Osteoblast (primary cell): ENCODE data around the gene GLI3. TPM values are rescaled to one million over a fixed set of nuclear protein-coding genes. Genes with fewer than 3 reads are reported as not detected.
A peak's percentile ranks its signal among the peaks of the same experiment; 100 is the strongest.

Experiments
- DNase-seq: peaks from one replicate; pipeline ENCODE4 v3.0.0; 2011; ENCODE audit warnings: low spot score, mixed read lengths; ENCODE audit not compliant: insufficient read length; ENCODE audit errors: missing footprints
- H2AFZ ChIP-seq: 2 replicates; pipeline ENCODE4 v1.6.0; 2011; ENCODE audit warnings: mild to moderate bottlenecking, low read length
- H3K27ac ChIP-seq: 2 replicates; pipeline ENCODE4 v1.5.1; 2011; ENCODE audit warnings: mild to moderate bottlenecking, low read depth, low read length, moderate library complexity
- H3K27me3 ChIP-seq: 2 replicates; pipeline ENCODE4 v1.6.0; 2012; ENCODE audit warnings: mild to moderate bottlenecking, control low read depth, inconsistent platforms, low read length, moderate library complexity; ENCODE audit not compliant: insufficient read depth
- H3K36me3 ChIP-seq: 2 replicates; pipeline ENCODE4 v1.5.1; 2011; ENCODE audit warnings: mild to moderate bottlenecking, low read length, control low read depth, moderate library complexity; ENCODE audit not compliant: insufficient read depth
- H3K4me1 ChIP-seq: 2 replicates; pipeline ENCODE4 v1.5.1; 2011; ENCODE audit warnings: mild to moderate bottlenecking, low read length, control low read depth, moderate library complexity; ENCODE audit not compliant: insufficient read depth
- H3K4me2 ChIP-seq: 2 replicates; pipeline ENCODE4 v1.6.0; 2011; ENCODE audit warnings: mild to moderate bottlenecking, low read length; ENCODE audit not compliant: insufficient read depth
- H3K4me3 ChIP-seq: fragments of 200-600 bp; sonication (generic); 3 replicates; pipeline ENCODE4 v1.5.1; 2012; ENCODE audit warnings: mild to moderate bottlenecking, low read length, inconsistent platforms; ENCODE audit not compliant: insufficient read depth
- H3K79me2 ChIP-seq: 2 replicates; pipeline ENCODE4 v1.6.0; 2012; ENCODE audit warnings: mild to moderate bottlenecking, low read length, control low read depth, inconsistent platforms; ENCODE audit not compliant: insufficient read depth
- H3K9me3 ChIP-seq: 2 replicates; pipeline ENCODE4 v1.5.1; 2011; ENCODE audit warnings: low read depth, low read length, control low read depth
- H4K20me1 ChIP-seq: 2 replicates; pipeline ENCODE4 v1.6.0; 2012; ENCODE audit warnings: mild to moderate bottlenecking, low read length, control low read depth; ENCODE audit not compliant: insufficient read depth
- total RNA-seq: library from RNA; depleted of rRNA; stranded (reverse); fragments of >200 nt; gene quantifications from 2 replicates; pipeline ENCODE4 v1.2.3, GENCODE V29; 2012
- TF ChIP-seq, protein P1 (sequence below): IDR thresholded peaks from 2 replicates; pipeline ENCODE4 v1.5.1; 2011; ENCODE audit warnings: mild to moderate bottlenecking, low read depth, low read length, moderate library complexity; ENCODE audit errors: extremely low read depth

GLI3 gene
- total RNA-seq, 1 donor, result 11.9 TPM

DNA sequence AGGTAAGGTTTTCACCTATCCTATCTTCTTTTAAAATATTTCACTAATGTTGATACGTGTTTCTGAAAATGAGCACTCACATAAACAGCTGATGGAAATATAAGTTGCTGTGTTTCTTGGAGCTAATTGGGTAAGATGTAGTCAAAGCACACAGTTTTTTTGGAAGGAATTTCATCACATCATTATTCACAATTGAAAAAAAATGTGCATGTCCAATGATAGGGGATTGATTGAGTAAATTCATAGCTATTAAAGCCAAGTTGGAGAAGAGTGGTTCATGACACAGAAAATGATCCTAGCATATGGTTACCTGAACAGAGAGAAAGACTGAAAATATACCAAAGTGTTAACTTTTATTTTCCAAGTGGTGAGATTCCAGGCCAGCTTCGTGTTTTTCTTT is 29.6 kb downstream of the GLI3 start:
- H3K4me2 ChIP-seq, result no peak overlapping the region
- H3K4me1 ChIP-seq, result no peaks in the 10 kb centered on the region
- H2AFZ ChIP-seq, result no peak overlapping the region
- H3K27ac ChIP-seq, result no peak overlapping the region
- H3K4me3 ChIP-seq, result no peak overlapping the region
- no peak for DNase-seq
- no peaks in the 10 kb centered on the region for H4K20me1 ChIP-seq
- H3K79me2 ChIP-seq, result peaks cover 11% of the 10 kb centered on the region
- H3K9me3 ChIP-seq, result no peaks in the 10 kb centered on the region
- TF ChIP-seq, protein P1, sequence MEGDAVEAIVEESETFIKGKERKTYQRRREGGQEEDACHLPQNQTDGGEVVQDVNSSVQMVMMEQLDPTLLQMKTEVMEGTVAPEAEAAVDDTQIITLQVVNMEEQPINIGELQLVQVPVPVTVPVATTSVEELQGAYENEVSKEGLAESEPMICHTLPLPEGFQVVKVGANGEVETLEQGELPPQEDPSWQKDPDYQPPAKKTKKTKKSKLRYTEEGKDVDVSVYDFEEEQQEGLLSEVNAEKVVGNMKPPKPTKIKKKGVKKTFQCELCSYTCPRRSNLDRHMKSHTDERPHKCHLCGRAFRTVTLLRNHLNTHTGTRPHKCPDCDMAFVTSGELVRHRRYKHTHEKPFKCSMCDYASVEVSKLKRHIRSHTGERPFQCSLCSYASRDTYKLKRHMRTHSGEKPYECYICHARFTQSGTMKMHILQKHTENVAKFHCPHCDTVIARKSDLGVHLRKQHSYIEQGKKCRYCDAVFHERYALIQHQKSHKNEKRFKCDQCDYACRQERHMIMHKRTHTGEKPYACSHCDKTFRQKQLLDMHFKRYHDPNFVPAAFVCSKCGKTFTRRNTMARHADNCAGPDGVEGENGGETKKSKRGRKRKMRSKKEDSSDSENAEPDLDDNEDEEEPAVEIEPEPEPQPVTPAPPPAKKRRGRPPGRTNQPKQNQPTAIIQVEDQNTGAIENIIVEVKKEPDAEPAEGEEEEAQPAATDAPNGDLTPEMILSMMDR, result no peak
- H3K36me3 ChIP-seq, result no peaks in the 10 kb centered on the region
- no peaks in the 10 kb centered on the region for H3K27me3 ChIP-seq

GRCh38 chr7:42203336-42203735 is 33.7 kb downstream of the GLI3 start:
- H4K20me1 ChIP-seq, result no peaks in the 10 kb centered on the region
- no peak overlapping the region for H2AFZ ChIP-seq
- no peak for DNase-seq
- no peak overlapping the region for H3K4me2 ChIP-seq
- H3K36me3 ChIP-seq, result no peaks in the 10 kb centered on the region
- H3K27ac ChIP-seq, result no peak overlapping the region
- no peaks in the 10 kb centered on the region for H3K9me3 ChIP-seq
- H3K79me2 ChIP-seq, result peaks cover 15% of the 10 kb centered on the region
- H3K27me3 ChIP-seq, result no peaks in the 10 kb centered on the region
- no peak overlapping the region for H3K4me3 ChIP-seq
- H3K4me1 ChIP-seq, result peaks cover 11% of the 10 kb centered on the region
- TF ChIP-seq, protein P1, result no peak

DNA sequence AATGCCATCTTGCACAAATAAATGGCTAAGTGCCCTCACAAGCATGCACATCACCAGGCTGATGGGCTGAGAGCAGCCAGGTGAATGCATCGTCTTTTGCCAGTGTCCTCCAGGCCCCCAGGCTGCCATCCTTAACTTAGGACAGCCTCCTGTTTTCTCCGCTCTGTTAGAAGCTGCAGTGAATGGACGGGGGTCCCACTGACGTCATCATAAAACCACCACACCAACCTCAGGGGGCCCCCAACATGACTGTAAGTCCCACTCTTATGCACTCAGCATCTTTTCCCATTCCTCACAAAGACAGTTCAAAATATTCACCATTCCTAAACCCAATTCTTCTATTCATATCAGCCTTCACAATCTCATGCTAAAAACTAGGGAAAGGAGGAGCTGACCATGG is 34.4 kb downstream of the GLI3 start:
- TF ChIP-seq, protein P1, result no peak
- no peaks in the 10 kb centered on the region for H4K20me1 ChIP-seq
- peaks cover 19% of the 10 kb centered on the region for H3K4me1 ChIP-seq
- H3K79me2 ChIP-seq, result peaks cover 20% of the 10 kb centered on the region
- DNase-seq, result no peak
- H2AFZ ChIP-seq, result no peak overlapping the region
- no peak overlapping the region for H3K27ac ChIP-seq
- no peaks in the 10 kb centered on the region for H3K27me3 ChIP-seq
- H3K4me3 ChIP-seq, result no peak overlapping the region
- H3K9me3 ChIP-seq, result no peaks in the 10 kb centered on the region
- peaks cover 3% of the 10 kb centered on the region for H3K36me3 ChIP-seq
- H3K4me2 ChIP-seq, result no peak overlapping the region

DNA sequence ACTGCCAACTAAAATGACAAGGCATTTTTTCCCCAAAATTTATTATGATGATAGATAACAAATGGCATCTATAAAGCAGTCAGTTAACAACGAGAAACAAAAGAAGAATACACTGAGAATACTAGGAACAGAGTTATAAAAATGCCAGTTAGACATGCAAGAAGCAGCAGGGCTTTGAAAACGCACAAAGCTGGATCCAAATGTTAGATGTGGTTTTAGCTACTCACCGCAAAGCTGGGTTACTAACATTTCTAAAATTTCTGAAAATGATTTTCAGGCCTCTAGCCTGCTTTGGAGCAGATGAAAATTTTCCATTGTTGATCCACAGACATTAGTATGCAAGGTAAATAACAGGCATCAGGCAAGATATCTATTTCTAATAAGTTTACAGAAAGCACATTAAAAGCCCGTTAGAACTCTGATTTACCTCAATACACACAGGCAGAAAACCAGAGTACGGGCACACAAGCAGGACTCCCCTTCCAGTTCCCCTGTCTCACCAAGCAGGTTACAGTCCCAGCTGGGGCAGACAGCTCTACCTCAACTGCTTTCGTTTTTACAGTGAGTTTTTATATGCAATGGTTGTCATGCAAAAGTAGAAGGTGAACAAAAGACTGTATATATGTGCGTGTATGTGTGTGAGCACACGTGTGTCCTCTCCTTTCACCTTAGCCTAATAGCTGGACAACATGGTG is 37.9 kb downstream of the GLI3 start:
- Histone ChIP-seq H3K4me3 (no peak overlapping the region), H3K36me3 (peaks cover 5% of the 10 kb centered on the region), H4K20me1 (no peaks in the 10 kb centered on the region), H3K4me2 (peak overlapping the region; percentile 62), H3K27me3 (no peaks in the 10 kb centered on the region), H3K27ac (peak overlapping the region; percentile 65), H3K79me2 (peaks cover 34% of the 10 kb centered on the region), H3K4me1 (peaks cover 31% of the 10 kb centered on the region), H3K9me3 (no peaks in the 10 kb centered on the region), H2AFZ (no peak overlapping the region)
- no peak for DNase-seq
- TF ChIP-seq, protein P1, result no peak
